Calu3 (cell line): Measurements from ENCODE around the gene PIH1D2. TPM values are rescaled to one million over a fixed set of nuclear protein-coding genes. Genes with fewer than 3 reads are reported as not detected.
A peak's percentile ranks its signal among the peaks of the same experiment; 100 is the strongest.

Experiments used
- BruUV-seq: library from RNA; stranded (reverse); fragments of 400-500 nt; replicated peaks from 2 replicates; lab custom pipeline; 2021; lab: Mats Ljungman, UMichigan
- CTCF ChIA-PET: fragments of 300-600 bp; sonication (Branson Sonifier 250); formaldehyde crosslinking; loops from one replicate; lab custom pipeline; 2022; ENCODE audit warnings: antibody characterized with exemption; lab: Charles Lee
- DNase-seq: peaks from one replicate; pipeline ENCODE4 v3.0.0; 2022
- H3K27ac Mint-ChIP-seq: one replicate; pipeline ENCODE4 v1.8.0; 2022; ENCODE audit warnings: mixed read lengths; ENCODE audit not compliant: unreplicated experiment
- H3K27me3 Mint-ChIP-seq: one replicate; pipeline ENCODE4 v1.8.0; 2022; ENCODE audit warnings: mixed read lengths; ENCODE audit not compliant: unreplicated experiment
- H3K36me3 Mint-ChIP-seq: one replicate; pipeline ENCODE4 v1.8.0; 2022; ENCODE audit warnings: mild to moderate bottlenecking, moderate library complexity, mixed read lengths; ENCODE audit not compliant: insufficient read depth, unreplicated experiment
- H3K4me1 Mint-ChIP-seq: one replicate; pipeline ENCODE4 v1.8.0; 2022; ENCODE audit warnings: mild to moderate bottlenecking, low read depth, mixed read lengths; ENCODE audit not compliant: unreplicated experiment
- H3K4me3 Mint-ChIP-seq: one replicate; pipeline ENCODE4 v1.8.0; 2022; ENCODE audit warnings: mild to moderate bottlenecking, low read depth, moderate library complexity, mixed read lengths; ENCODE audit not compliant: unreplicated experiment
- H3K9me3 Mint-ChIP-seq: one replicate; pipeline ENCODE4 v1.8.0; 2022; ENCODE audit warnings: low read depth, mixed read lengths; ENCODE audit not compliant: unreplicated experiment
- CTCF ChIP-seq: fragments of 200-600 bp; IDR thresholded peaks from one replicate; pipeline ENCODE4 v1.8.0; 2022; ENCODE audit warnings: antibody characterized with exemption; ENCODE audit not compliant: unreplicated experiment
- intact Hi-C: fragments of 100-400 bp; cut with micrococcal nuclease; formaldehyde crosslinking; loops from one replicate; pipeline ENCODE4 v1.10.0; 2022; ENCODE audit not compliant: unreplicated experiment
- total RNA-seq: library from RNA; stranded (reverse); gene quantifications from 2 replicates; pipeline ENCODE4 v1.2.3, GENCODE V29; 2022

The PIH1D2 gene
- total RNA-seq, 1 experiment from 2014 or later, result 1.6 TPM

GRCh38 chr11:112115386-112115785 lies 41.6 kb upstream of the PIH1D2 start:
- Mint-ChIP-seq H3K4me3 (no peak overlapping the region), H3K9me3 (peaks cover 3% of the 10 kb centered on the region), H3K27me3 (no peaks in the 10 kb centered on the region), H3K36me3 (peaks cover 2% of the 10 kb centered on the region), H3K4me1 (no peaks in the 10 kb centered on the region), H3K27ac (no peak overlapping the region)
- CTCF ChIA-PET, result no interaction called here
- no peak for TF ChIP-seq CTCF
- no TSS peak for BruUV-seq
- intact Hi-C loops, result no loop called here
- DNase-seq, result no peak

- H3K4me3 Mint-ChIP-seq, result no peak overlapping the region
- H3K9me3 Mint-ChIP-seq, result peaks cover 3% of the 10 kb centered on the region
- DNase-seq, result no peak
- H3K36me3 Mint-ChIP-seq, result no peaks in the 10 kb centered on the region
- no peaks in the 10 kb centered on the region for H3K4me1 Mint-ChIP-seq
- intact Hi-C loops, result loop anchor here (1.0 to 5.0 kb wide), 2 partner anchors 61 to 163 kb away; partner anchors contain the start of gene BCO2
- no peak for TF ChIP-seq CTCF
- CTCF ChIA-PET, result interaction anchor here (0.6 kb wide), 1 partner anchor 12 kb away, joined by 4 read pairs; no protein-coding TSS in a partner anchor
- no TSS peak for BruUV-seq
- no peaks in the 10 kb centered on the region for H3K27me3 Mint-ChIP-seq
- no peak overlapping the region for H3K27ac Mint-ChIP-seq
Measured at GRCh38 chr11:112114460-112114859, 40.6 kb upstream of the PIH1D2 start.

- no peaks in the 10 kb centered on the region for H3K27me3 Mint-ChIP-seq
- CTCF ChIA-PET, result interaction anchor here (0.6 to 1.3 kb wide), 7 partner anchors 12 to 166 kb away, joined by 3 to 6 read pairs (median 4); partner anchors contain the start of genes IL18 and PTS
- H3K36me3 Mint-ChIP-seq, result no peaks in the 10 kb centered on the region
- BruUV-seq, result no TSS peak
- peaks cover 3% of the 10 kb centered on the region for H3K9me3 Mint-ChIP-seq
- peak; percentile 37 for TF ChIP-seq CTCF
- H3K4me1 Mint-ChIP-seq, result no peaks in the 10 kb centered on the region
- H3K27ac Mint-ChIP-seq, result no peak overlapping the region
- no peak overlapping the region for H3K4me3 Mint-ChIP-seq
- intact Hi-C loops, result loop anchor here (1.0 to 5.0 kb wide), 2 partner anchors 62 to 164 kb away; partner anchors contain the start of gene BCO2
- DNase-seq, result no peak
Measured at GRCh38 chr11:112113539-112114457, 40.0 kb upstream of the PIH1D2 start.

- BruUV-seq, result no TSS peak
- no peak for DNase-seq
- H3K27ac Mint-ChIP-seq, result no peak overlapping the region
- CTCF ChIA-PET, result no interaction called here
- no peaks in the 10 kb centered on the region for H3K4me1 Mint-ChIP-seq
- no peak for TF ChIP-seq CTCF
- H3K9me3 Mint-ChIP-seq, result no peaks in the 10 kb centered on the region
- intact Hi-C loops, result no loop called here
- no peaks in the 10 kb centered on the region for H3K27me3 Mint-ChIP-seq
- H3K36me3 Mint-ChIP-seq, result no peaks in the 10 kb centered on the region
- H3K4me3 Mint-ChIP-seq, result no peak overlapping the region
Measured at GRCh38 chr11:112106070-112106469, 32.3 kb upstream of the PIH1D2 start.
